CD4-positive, alpha-beta T cell (primary cell): ENCODE data around the gene DKK3. TPM values are rescaled to one million over a fixed set of nuclear protein-coding genes. Genes with fewer than 3 reads are reported as not detected.

ENCODE experiments used
- ATAC-seq: fragments of 200-7000 bp; cut with Tn5 transposase; one replicate; pipeline ENCODE4 v1.10.0; 2022; ENCODE audit warnings: mild to moderate bottlenecking; ENCODE audit not compliant: poor library complexity
- CTCF ChIA-PET: fragments of 350-600 bp; sonication (Branson Sonifier 250); formaldehyde crosslinking; loops from one replicate; lab custom pipeline; 2021; ENCODE audit warnings: antibody characterized with exemption, inconsistent platforms; lab: Charles Lee
- POLR2A ChIA-PET: fragments of 350-600 bp; sonication (Branson Sonifier 250); formaldehyde crosslinking; loops from one replicate; lab custom pipeline; 2021; ENCODE audit warnings: antibody characterized with exemption, inconsistent platforms; lab: Charles Lee
- DNase-seq, 14 experiments: peaks; one replicate each; pipeline ENCODE4 v3.0.0-alpha.2; 2013 to 2020; ENCODE audit warnings: mixed read lengths in 2 of 14
- H3K27ac ChIP-seq, 2 donors: one replicate each; pipeline versions ENCODE4 v1.5.1 to v1.7.0; 2013; ENCODE audit warnings: low read length in 2 of 2, low read depth in 1 of 2, mild to moderate bottlenecking in 1 of 2
- H3K27me3 ChIP-seq, 2 experiments: 1 replicate in 1 of 2; 2 replicates in 1 of 2; pipeline versions ENCODE4 v1.6.1 to v1.7.0; 2013; ENCODE audit warnings: low read length in 2 of 2, control low read depth in 1 of 2, mild to moderate bottlenecking in 1 of 2, moderate library complexity in 1 of 2; ENCODE audit not compliant: insufficient read depth in 2 of 2, control insufficient read depth in 1 of 2
- H3K36me3 ChIP-seq: one replicate; pipeline ENCODE4 v1.6.1; 2013; ENCODE audit warnings: low read length, control low read depth; ENCODE audit not compliant: insufficient read depth
- H3K4me1 ChIP-seq: one replicate; pipeline ENCODE4 v1.6.1; 2013; ENCODE audit warnings: low read length, control low read depth; ENCODE audit not compliant: insufficient read depth
- H3K4me3 ChIP-seq: one replicate; pipeline ENCODE4 v1.5.1; 2013; ENCODE audit warnings: mild to moderate bottlenecking, low read length, moderate library complexity
- H3K9me3 ChIP-seq, 2 experiments: 1 replicate in 1 of 2; 2 replicates in 1 of 2; pipeline versions ENCODE4 v1.6.1 to v1.7.0; 2013; ENCODE audit warnings: low read length in 2 of 2, mild to moderate bottlenecking in 2 of 2, control low read depth in 1 of 2, moderate library complexity in 1 of 2; ENCODE audit not compliant: control insufficient read depth in 1 of 2, insufficient read depth in 1 of 2
- H3K27ac Mint-ChIP-seq: one replicate; pipeline ENCODE4 v1.8.0; 2020; ENCODE audit warnings: mixed read lengths
- H3K27me3 Mint-ChIP-seq: one replicate; pipeline ENCODE4 v1.8.0; 2021; ENCODE audit warnings: mixed read lengths
- H3K36me3 Mint-ChIP-seq: one replicate; pipeline ENCODE4 v1.8.0; 2021; ENCODE audit warnings: low read depth, mixed read lengths
- H3K4me1 Mint-ChIP-seq: one replicate; pipeline ENCODE4 v1.8.0; 2021; ENCODE audit warnings: low read depth, mixed read lengths
- H3K4me3 Mint-ChIP-seq: one replicate; pipeline ENCODE4 v1.8.0; 2020; ENCODE audit warnings: mild to moderate bottlenecking, mixed read lengths
- H3K9me3 Mint-ChIP-seq: one replicate; pipeline ENCODE4 v1.8.0; 2020; ENCODE audit warnings: mixed read lengths
- intact Hi-C, 2 experiments: fragments of 100-400 bp; cut with DNase I in 1 of 2; cut with micrococcal nuclease in 1 of 2; formaldehyde crosslinking; loops; one replicate each; pipeline versions ENCODE4 v1.15.1 to v1.9.0; 2023 to 2025; cut with DNase I, micrococcal nuclease
- total RNA-seq, 174 experiments: library from RNA in 2 of 174; stranded (reverse) in 2 of 174; gene quantifications; one replicate each; pipeline ENCODE4 v1.2.3 and lab custom pipeline; 2021 to 2026
- TF ChIP-seq, protein P1 (sequence below): fragments of 200-600 bp; IDR thresholded peaks from one replicate; pipeline ENCODE4 v1.8.0; 2022; ENCODE audit warnings: antibody characterized with exemption, mild to moderate bottlenecking

The DKK3 gene
- total RNA-seq, 2 experiments from 2014 or later = 0.61 to 0.71 TPM

DNA sequence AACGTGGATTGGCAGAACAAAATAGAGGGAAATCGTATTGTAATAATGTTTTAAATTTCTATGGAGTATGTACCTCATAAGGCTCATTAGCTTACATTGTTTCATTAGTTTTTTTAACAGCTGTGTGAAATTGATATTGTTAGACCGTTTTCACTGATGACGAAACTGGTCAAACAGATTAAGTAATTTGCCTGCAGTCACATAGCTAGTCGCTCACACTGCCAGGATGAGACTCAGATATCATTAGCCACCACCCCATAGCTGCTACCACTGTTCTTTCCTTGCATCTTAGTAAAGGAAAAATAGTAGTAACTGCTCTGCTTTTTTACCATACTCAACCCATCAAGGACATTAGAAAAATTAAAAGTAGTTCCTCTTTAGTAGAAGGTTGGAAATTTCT is 64.0 kb downstream of the DKK3 start:
- intact Hi-C loops = no loop called here
- CTCF ChIA-PET = interaction anchor here (1.1 kb wide), 1 partner anchor 13 kb away, joined by 3 read pairs; no protein-coding TSS in a partner anchor
- no peaks in the 10 kb centered on the region for H3K9me3 Mint-ChIP-seq

DNA sequence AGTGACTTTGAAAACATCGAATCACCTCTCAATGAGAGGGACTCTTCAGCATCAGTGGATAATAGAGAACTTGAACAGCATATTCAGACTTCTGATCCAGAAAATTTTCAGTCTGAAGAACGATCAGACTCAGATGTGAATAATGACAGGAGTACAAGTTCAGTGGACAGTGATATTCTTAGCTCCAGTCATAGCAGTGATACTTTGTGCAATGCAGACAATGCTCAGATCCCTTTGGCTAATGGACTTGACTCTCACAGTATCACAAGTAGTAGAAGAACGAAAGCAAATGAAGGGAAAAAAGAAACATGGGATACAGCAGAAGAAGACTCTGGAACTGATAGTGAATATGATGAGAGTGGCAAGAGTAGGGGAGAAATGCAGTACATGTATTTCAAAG is 65.8 kb downstream of the DKK3 start:
- Mint-ChIP-seq H3K36me3 (peaks cover 97% of the 10 kb centered on the region), H3K4me3 (no peak overlapping the region), H3K27me3 (no peaks in the 10 kb centered on the region), H3K4me1 (no peaks in the 10 kb centered on the region), H3K27ac (peak overlapping the region; percentile 47), H3K9me3 (no peaks in the 10 kb centered on the region)
- Histone ChIP-seq H3K27ac (no peak overlapping the region), H3K9me3 (no peaks in the 10 kb centered on the region), H3K4me1 (no peaks in the 10 kb centered on the region), H3K4me3 (no peak overlapping the region), H3K36me3 (peaks cover 73% of the 10 kb centered on the region), H3K27me3 (no peaks in the 10 kb centered on the region)
- ATAC-seq = no peak
- no peak for DNase-seq
- TF ChIP-seq, protein P1, sequence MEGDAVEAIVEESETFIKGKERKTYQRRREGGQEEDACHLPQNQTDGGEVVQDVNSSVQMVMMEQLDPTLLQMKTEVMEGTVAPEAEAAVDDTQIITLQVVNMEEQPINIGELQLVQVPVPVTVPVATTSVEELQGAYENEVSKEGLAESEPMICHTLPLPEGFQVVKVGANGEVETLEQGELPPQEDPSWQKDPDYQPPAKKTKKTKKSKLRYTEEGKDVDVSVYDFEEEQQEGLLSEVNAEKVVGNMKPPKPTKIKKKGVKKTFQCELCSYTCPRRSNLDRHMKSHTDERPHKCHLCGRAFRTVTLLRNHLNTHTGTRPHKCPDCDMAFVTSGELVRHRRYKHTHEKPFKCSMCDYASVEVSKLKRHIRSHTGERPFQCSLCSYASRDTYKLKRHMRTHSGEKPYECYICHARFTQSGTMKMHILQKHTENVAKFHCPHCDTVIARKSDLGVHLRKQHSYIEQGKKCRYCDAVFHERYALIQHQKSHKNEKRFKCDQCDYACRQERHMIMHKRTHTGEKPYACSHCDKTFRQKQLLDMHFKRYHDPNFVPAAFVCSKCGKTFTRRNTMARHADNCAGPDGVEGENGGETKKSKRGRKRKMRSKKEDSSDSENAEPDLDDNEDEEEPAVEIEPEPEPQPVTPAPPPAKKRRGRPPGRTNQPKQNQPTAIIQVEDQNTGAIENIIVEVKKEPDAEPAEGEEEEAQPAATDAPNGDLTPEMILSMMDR = no peak
- CTCF ChIA-PET = interaction anchor here (1.7 kb wide), 1 partner anchor 11 kb away, joined by 3 read pairs; no protein-coding TSS in a partner anchor
- intact Hi-C loops = no loop called here
- POLR2A ChIA-PET = no interaction called here

More for the DNA sequence above, 64.0 kb downstream of the DKK3 start:
- H3K4me3 ChIP-seq = no peak overlapping the region
- no peaks in the 10 kb centered on the region for H3K9me3 ChIP-seq
- TF ChIP-seq, protein P1 = no peak
- POLR2A ChIA-PET = interaction anchor here (0.6 kb wide), 1 partner anchor 16 kb away, joined by 3 read pairs; no protein-coding TSS in a partner anchor
- H3K36me3 Mint-ChIP-seq = peaks cover 93% of the 10 kb centered on the region
- no peak overlapping the region for H3K27ac Mint-ChIP-seq
- H3K4me1 ChIP-seq = no peaks in the 10 kb centered on the region
- no peak for DNase-seq
- ATAC-seq = no peak
- no peaks in the 10 kb centered on the region for H3K27me3 ChIP-seq
- no peak overlapping the region for H3K27ac ChIP-seq
- H3K27me3 Mint-ChIP-seq = no peaks in the 10 kb centered on the region
- H3K4me3 Mint-ChIP-seq = no peak overlapping the region
- no peaks in the 10 kb centered on the region for H3K4me1 Mint-ChIP-seq
- H3K36me3 ChIP-seq = peaks cover 67% of the 10 kb centered on the region

DNA sequence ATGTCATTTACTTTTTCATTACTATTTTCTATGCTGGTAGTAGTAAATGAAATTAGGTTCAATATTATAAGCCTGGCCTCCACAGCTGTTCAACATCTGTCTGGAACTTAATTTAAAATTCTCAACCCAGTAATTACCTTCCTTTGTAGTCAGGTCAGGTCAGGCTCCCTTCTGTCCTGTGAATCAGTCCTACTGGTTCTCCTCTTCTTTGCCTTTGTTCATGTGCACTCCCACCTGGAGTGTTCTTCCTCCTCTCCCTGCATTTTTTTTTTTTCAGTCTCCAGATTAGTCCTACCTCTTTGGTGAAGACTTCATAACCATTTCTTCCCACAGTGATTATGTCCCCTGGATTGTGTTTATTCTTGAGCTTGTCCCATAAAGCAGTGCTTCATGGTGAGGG is 67.9 kb downstream of the DKK3 start:
- no peak overlapping the region for H3K4me3 Mint-ChIP-seq
- no peaks in the 10 kb centered on the region for H3K4me1 Mint-ChIP-seq
- Histone ChIP-seq H3K27ac (no peak overlapping the region), H3K27me3 (no peaks in the 10 kb centered on the region), H3K36me3 (peaks cover 89% of the 10 kb centered on the region), H3K9me3 (no peaks in the 10 kb centered on the region), H3K4me1 (no peaks in the 10 kb centered on the region), H3K4me3 (no peak overlapping the region)
- intact Hi-C loops = no loop called here
- peaks cover 95% of the 10 kb centered on the region for H3K36me3 Mint-ChIP-seq
- POLR2A ChIA-PET = no interaction called here
- H3K27ac Mint-ChIP-seq = peak overlapping the region; percentile 67
- no peaks in the 10 kb centered on the region for H3K27me3 Mint-ChIP-seq
- CTCF ChIA-PET = no interaction called here
- no peak for ATAC-seq
- TF ChIP-seq, protein P1 = no peak
- H3K9me3 Mint-ChIP-seq = no peaks in the 10 kb centered on the region
- DNase-seq = no peak
